Measurements from ENCODE around the gene FOXN4. TPM values are rescaled to one million over a fixed set of nuclear protein-coding genes. Genes with fewer than 3 reads are reported as not detected.
A peak's percentile ranks its signal among the peaks of the same experiment; 100 is the strongest.

The FOXN4 gene
- total RNA-seq, 1 experiment from 2014 or later, result not detected

DNA sequence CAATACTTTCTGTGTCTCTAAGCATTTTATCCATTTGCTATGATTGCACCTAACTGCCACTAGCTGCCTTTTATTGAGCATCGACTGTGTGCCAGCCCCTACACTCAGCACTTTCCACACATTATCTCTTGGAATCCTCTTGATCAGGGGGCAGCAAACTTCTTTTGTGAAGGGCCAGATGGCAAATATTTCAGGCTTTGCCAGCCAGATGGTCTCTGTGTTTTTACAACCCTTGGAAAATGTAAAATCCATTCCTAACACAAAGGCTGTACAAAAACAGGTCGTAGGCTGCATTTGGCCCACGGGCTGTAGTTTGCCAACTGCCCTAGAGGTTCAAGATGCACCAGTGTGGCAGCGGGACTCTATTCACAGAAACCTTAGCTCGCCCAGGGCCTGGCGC is 19.5 kb downstream of the FOXN4 start:
- in situ Hi-C loops (cut with HindIII; ENCODE audit: low pct_unique_long_range_greater_than_20kb, low sequenced_read_pairs), result no loop called here
- no peak for DNase-seq (ENCODE audit: low read depth, low spot score)

DNA sequence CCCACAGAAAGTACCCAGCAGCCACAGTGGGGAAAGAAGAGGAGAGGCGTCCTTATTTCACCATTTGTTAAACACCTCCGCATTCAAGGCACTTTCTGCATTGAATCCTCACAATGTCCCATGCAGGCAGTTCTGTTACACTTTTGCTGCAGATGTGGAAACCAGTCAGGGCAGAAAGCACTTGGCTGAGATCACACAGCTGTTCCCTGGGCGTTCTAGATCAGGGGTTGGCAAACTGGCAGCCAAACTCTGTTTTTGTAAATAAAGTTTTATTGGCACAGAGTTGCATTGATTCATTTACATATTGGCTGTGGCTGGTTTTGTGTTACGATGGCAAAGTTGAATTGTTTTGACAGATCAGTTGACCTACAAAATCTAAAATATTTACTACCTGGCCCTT is 20.1 kb downstream of the FOXN4 start:
- no peak for DNase-seq (ENCODE audit: low read depth, low spot score)
- in situ Hi-C loops (cut with HindIII; ENCODE audit: low pct_unique_long_range_greater_than_20kb, low sequenced_read_pairs), result no loop called here

DNA sequence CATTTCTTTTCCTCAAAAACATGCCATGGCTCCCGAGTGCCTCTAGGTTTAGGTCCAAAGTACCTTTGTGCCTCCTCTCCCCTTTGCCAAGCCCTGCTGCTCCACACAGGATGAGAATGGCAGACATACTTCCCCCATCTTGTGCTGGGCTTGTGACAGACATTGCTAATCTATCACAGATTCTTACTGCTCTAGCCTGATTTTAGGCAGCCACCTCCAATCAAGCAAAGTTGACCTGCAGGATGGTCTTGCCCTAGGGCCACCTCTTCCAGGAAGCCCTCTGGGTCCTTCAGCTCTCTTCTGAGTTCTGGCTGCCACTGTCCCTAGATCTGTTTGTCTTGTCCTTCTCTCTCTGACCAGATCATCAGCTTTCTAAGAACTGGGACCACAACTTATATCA is 20.5 kb downstream of the FOXN4 start:
- DNase-seq (ENCODE audit: low read depth, low spot score), result peak; percentile 60
- in situ Hi-C loops (cut with HindIII; ENCODE audit: low pct_unique_long_range_greater_than_20kb, low sequenced_read_pairs), result no loop called here

DNA sequence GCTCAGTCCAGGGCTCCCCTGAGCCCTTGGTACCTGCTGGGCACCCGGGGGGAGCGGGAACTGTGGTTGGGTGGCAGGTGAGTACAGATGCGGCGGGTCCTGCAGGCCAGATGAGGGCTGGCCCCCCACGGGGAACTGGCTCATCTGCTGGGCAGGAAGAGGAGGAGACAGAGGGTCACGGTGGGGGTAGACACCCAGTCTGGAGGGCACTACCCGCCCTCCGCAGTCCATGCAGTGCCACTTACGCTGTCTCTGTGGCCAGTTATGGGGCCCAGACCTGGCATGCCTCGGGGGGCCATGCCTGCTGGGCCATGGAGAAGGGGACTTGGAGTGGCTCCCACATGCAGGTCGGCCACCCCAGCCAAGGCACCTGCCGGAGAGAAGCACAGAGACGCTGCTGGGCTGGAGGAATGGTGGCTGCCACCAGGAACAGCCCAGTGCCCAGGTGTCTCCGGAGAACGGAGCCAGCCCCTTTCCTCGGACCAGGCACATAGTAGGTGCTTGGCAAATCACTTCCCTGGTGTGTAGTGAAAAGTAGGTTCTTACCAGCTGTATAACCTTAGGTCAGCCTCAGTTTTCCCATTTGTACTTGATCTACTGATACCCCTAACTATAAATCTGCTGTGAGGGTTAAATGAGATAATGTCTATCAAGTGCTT is 21.1 kb downstream of the FOXN4 start:
- in situ Hi-C loops (cut with HindIII; ENCODE audit: low pct_unique_long_range_greater_than_20kb, low sequenced_read_pairs), result no loop called here
- no peak for DNase-seq (ENCODE audit: low read depth, low spot score)

DNA sequence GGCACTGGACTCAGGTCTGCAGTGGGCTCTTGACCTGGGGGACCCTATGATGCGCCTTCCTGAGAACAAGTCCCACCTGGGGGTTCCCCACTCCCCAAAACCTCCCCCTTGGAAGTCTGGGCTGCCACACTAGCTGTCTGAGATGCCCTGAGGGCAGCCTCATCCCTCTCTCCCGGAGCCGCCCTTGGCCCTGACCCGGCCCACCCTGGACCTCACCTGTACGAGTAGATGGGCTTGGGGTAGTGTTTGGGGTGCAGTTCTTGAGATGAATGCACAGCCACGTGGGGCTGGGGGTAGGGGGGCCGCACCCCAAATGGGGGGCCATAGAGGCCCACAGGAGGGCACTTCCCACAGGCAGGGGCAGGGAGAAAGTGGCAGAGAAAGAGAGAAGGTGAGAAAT is 21.9 kb downstream of the FOXN4 start:
- DNase-seq (ENCODE audit: low read depth, low spot score), result no peak
- in situ Hi-C loops (cut with HindIII; ENCODE audit: low pct_unique_long_range_greater_than_20kb, low sequenced_read_pairs), result no loop called here

DNA sequence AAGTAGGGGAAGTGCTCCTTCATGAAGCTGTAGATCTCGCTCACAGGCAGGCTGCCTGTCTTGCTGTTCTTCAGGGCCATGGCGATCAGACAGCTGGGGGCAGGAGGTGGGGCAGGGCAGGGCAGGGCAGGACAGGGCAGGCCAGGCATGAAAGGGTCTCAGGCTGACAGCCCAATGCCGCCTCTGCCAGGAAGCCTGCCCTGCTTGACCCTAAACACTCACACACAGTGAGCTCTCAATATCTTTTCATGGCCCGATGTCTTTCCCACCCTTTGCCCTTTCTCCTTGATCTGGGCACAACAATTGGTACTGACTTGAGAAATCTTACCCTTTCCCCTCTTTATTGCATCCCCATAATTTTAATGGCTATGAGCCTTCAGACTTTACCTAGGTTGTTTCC is 22.4 kb downstream of the FOXN4 start:
- DNase-seq (ENCODE audit: low read depth, low spot score), result no peak
- in situ Hi-C loops (cut with HindIII; ENCODE audit: low pct_unique_long_range_greater_than_20kb, low sequenced_read_pairs), result no loop called here

DNA sequence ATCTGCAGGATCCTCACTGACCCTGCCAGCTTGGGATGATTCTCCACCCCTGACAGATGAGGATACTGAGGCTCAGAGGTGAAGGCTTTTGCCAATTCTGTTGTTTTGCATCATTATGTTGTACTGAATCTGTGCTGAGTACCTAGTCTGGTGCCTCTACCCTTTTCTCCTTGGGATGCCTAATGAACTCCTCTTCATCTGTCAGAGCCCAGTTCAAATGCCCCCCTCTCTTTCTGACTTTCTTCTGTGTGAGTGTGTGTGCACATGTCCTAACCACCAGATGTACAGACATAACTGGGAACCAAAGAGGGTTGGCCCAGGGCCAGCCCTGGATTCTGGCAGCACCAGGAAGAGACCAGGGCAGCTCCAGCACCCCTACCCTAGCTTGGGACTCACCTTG is 22.8 kb downstream of the FOXN4 start:
- no peak for DNase-seq (ENCODE audit: low read depth, low spot score)
- in situ Hi-C loops (cut with HindIII; ENCODE audit: low pct_unique_long_range_greater_than_20kb, low sequenced_read_pairs), result no loop called here

DNA sequence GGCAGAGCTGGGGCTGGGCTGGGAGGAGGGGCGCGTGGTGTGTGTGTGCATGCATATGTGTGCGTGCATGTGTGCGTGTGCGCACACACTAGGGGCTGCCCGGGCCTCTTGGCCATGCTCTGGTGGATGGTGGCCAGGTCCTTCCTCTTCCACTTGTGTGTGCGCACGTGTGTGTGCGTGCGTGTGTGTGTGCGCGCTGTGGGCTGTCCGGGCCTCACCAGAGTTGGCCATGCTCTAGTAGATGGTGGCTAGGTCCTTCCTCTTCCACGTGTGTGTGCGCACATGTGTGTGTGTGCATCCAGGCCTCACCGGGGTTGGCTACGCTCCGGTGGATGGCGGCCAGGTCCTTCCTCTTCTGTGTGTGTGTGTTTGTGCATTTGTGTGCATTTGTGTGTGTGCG is 24.7 kb downstream of the FOXN4 start:
- in situ Hi-C loops (cut with HindIII; ENCODE audit: low pct_unique_long_range_greater_than_20kb, low sequenced_read_pairs), result no loop called here

DNA sequence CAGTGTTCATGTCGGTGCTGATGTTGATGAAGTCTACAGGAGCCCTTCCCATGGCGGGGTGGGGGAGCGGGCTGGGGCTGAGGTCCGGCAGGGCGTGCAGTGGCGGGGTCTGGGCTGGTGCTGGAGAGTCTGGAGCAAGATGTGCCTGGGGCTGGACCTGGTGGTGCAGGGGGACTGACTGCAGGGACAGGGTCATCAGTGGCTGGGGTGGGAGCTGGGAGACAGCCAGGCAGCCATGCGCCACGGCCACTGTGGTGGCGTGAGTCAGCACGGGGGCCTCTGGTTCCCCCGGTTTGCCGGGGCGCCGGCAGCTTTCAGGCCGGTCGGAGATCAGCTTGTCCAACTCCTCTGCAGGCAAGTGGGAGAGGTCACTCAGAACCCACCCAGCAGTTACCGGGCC is 27.6 kb downstream of the FOXN4 start:
- no peak for DNase-seq (ENCODE audit: low read depth, low spot score)
- in situ Hi-C loops (cut with HindIII; ENCODE audit: low pct_unique_long_range_greater_than_20kb, low sequenced_read_pairs), result no loop called here

More for the DNA sequence above, 24.7 kb downstream of the FOXN4 start:
- DNase-seq (ENCODE audit: low read depth, low spot score), result no peak

DNA sequence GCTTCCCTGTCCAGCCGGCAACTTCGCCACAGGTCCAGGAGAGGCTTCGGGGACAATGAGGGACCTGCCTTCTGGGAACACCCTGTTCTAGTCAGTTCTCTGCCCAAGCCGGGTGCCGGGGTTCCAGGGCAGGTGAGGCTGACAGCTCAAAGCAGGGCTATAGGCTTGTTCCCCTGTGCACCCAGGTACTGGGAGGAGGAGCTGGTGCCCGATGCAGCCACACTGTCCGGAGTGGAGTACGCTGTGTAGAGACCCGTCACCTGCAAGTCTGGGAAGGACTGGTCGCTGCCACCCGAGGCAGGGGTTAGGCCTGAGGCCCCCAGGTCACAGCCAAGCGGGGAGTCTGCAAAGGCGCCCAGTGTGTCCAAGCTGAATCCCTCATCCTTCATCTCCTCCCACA is 29.6 kb downstream of the FOXN4 start:
- in situ Hi-C loops (cut with HindIII; ENCODE audit: low pct_unique_long_range_greater_than_20kb, low sequenced_read_pairs), result no loop called here
- no peak for DNase-seq (ENCODE audit: low read depth, low spot score)

DNA sequence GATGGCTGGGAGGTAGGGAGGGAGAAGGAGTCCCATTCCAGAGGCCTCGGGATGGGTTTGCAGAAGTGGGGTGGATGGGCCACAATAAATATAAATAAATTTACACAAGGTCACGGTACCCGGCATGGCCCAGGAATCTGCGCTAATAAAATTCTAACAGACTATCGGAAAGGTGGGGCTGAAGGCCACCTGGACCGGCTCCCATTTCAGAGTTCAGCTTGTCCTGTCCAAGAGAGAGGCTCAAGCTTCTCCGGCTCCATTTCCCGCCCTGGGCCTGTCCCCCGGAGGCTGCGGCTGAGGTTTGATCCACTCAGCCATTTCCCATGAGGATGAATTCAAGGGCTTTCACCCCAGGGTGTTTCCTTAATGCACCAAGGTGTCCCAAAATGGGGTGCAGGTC is 30.2 kb downstream of the FOXN4 start:
- DNase-seq (ENCODE audit: low read depth, low spot score), result no peak
- in situ Hi-C loops (cut with HindIII; ENCODE audit: low pct_unique_long_range_greater_than_20kb, low sequenced_read_pairs), result no loop called here

DNA sequence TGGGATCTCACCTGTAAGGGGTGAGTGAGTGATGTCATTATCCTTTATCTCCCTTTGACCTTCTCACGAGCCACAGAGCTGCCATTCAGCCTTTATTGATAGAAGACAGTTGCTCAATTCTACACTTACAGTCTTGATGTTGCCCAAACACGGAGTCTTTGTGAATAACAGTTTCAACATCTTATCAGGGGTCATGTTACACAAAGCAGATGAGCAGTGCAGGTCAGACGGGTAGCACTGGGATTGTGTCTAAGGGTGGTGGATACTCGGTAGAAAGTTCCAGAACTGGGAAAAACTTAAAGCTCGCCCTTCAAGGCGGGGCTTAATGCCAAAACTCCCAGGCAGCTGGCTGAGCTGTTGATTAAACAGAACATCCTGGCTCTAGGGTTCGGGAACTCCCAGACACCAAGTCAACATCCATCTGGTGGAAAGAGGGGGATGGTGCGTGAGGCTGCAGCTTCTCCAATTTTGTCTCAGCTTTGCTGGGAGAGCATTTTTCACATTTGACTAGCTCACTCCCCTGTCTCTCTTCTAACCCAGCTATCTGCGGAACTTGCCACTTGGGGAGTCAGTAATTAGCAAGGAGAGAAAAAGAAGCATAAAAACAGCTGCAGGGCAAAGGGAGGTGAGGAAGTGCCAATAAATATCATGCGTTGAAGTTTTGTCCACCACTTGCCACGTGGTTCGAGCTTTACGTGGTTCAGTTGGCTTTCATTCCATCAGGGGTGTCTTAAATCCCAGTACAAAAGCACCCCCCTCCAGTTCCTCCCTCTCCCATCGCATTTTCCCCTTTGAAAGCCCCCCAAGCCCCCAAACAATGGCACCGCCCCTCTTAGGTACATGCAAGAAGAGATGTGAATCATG is 31.0 kb downstream of the FOXN4 start:
- no peak for DNase-seq (ENCODE audit: low read depth, low spot score)
- in situ Hi-C loops (cut with HindIII; ENCODE audit: low pct_unique_long_range_greater_than_20kb, low sequenced_read_pairs), result no loop called here

DNA sequence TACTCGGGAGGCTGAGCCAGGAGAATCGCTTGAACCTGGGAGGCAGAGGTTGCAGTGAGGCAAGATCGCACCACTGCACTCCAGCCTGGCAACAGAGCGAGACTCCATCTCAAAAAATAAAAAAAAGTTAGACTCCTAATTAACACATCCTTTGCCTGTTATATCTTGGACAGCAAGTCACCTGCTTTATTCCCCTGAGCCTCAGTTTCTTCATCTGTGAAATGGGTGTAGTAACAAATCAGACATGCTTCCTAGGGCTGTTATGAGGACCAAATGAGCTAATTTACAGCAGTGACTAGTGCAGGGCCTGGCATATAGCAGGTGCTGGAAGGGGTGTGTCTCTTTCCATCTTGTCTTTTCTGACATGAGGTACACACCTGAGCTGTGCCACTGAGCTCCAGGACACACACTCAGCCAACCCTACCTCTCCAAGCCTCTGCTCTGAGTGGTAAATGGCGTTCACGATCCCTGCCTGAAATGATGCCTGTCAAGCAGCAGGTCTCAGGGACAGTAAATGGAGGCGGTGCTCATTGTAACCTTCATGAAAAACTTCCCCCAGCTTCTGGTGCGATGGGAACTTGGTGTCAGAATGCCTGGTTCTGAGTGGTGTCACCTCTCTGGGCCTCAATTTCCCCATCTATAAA is 31.7 kb downstream of the FOXN4 start:
- in situ Hi-C loops (cut with HindIII; ENCODE audit: low pct_unique_long_range_greater_than_20kb, low sequenced_read_pairs), result no loop called here
- DNase-seq (ENCODE audit: low read depth, low spot score), result no peak

DNA sequence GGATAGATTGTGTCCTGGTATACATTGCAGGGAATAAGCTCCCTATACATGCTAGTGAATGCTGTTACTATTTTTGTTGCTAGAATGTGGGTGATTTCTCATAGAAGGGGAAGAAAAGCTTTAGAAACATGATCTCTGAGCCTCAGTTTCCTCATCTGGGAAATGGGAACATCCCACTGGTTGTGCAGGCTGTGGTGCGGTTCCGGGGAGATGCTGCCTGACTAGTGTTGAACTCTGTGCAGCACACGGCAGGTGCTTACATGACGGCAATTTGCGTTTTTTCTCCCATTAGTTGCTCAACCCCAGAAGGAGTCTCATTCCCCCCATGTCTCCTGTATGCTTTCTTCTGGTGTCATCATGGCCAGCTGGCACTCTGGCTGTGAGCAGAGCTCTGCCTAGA is 32.9 kb downstream of the FOXN4 start:
- in situ Hi-C loops (cut with HindIII; ENCODE audit: low pct_unique_long_range_greater_than_20kb, low sequenced_read_pairs), result no loop called here
- no peak for DNase-seq (ENCODE audit: low read depth, low spot score)

DNA sequence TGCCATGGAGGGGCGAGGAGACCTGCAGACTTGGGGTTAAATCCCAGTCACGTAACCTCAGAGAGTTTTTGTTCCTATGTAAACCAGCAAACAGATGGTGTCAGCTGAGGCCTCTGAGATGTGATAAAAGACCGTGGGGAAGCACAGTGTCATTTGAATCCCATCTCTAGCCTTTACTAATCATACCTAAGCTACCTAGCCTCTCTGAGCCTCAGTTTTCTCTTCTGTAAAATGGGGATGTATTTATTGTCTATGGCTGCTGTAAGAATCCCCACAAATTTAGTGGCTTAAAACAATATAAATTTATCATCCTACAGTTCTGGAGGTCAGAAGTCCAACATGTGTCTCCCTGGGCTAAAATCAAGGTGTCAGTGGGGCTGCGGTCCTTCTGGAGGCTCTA is 33.9 kb downstream of the FOXN4 start:
- in situ Hi-C loops (cut with HindIII; ENCODE audit: low pct_unique_long_range_greater_than_20kb, low sequenced_read_pairs), result no loop called here
- no peak for DNase-seq (ENCODE audit: low read depth, low spot score)

DNA sequence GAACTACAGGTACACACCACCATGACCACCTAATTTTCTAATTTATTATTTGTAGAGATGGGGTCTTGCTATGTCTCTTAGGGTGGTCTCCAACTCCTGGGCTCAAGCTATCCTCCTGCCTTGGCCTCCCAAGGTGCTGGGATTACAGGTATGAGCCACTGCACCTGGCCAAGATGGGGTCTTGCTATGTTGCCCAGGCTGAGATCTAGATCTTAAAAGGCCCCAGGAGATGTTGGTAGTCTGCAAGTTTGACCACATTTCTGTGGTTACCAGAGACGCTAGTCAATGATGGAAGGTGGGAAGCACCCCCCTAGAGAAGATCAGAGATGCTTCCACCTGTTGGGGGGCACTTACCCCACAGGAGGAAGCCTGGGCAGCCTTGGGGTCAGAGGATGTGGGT is 34.7 kb downstream of the FOXN4 start:
- in situ Hi-C loops (cut with HindIII; ENCODE audit: low pct_unique_long_range_greater_than_20kb, low sequenced_read_pairs), result no loop called here
- no peak for DNase-seq (ENCODE audit: low read depth, low spot score)

DNA sequence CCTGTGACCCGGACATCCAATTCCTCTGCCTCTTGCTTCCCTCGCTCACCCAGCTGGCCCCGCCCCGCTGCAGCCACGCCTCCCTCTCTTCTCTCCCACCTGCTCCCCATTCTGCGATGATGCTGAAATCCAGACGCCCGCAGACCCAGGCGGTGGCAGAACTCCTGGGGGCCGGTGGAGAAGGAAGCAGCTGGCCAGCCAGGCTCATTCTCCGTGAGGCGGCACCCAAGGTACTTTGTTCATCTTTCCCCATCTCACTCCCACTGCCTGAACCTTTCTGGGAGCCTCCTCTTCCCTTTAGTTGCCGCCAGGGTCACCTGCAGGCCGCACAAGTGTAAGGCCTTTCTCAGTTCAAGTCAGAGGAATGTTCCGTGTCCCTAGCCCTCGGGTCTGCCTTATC is 35.7 kb downstream of the FOXN4 start:
- DNase-seq (ENCODE audit: low read depth, low spot score), result no peak
- in situ Hi-C loops (cut with HindIII; ENCODE audit: low pct_unique_long_range_greater_than_20kb, low sequenced_read_pairs), result no loop called here

DNA sequence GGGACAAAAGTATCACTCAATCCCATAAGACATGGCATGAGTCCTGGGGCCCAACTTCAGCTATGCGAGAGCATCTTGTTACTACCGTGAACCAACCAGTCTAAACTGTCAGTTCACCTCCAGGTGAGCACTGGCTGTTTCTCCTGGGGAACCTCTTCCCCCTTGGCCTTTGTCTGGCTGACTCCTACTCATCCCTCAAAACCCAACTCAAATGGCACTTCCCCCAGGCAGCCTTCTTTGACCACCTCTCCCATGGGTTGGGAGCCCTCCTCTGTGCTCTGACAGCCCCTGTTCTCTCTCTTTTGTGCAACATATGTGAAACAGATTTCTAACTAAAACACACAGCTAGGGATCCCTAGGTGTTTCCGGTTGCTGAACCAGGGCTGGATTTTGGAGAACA is 37.7 kb downstream of the FOXN4 start:
- in situ Hi-C loops (cut with HindIII; ENCODE audit: low pct_unique_long_range_greater_than_20kb, low sequenced_read_pairs), result no loop called here
- no peak for DNase-seq (ENCODE audit: low read depth, low spot score)

DNA sequence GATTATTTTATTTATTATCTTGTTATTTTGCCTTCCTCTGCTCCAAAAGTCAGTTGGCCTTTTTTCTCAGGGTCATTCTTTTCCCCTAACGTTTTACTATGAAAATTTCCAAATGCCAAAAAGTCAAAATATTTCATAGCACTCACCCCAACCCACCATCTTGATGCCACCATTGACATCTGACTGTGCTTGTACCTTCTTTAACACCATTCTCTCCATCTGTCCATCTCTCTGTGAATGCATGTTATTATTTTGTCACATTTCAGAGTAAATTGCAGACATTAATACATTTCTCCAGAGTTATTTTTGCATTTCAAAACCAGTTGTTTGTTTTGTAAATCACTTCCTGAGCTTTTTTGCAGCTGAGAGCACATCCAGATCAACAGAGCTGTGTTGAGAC is 38.6 kb downstream of the FOXN4 start:
- DNase-seq (ENCODE audit: low read depth, low spot score), result no peak
- in situ Hi-C loops (cut with HindIII; ENCODE audit: low pct_unique_long_range_greater_than_20kb, low sequenced_read_pairs), result no loop called here
